ENCODE data around the gene SASH1. TPM values are rescaled to one million over a fixed set of nuclear protein-coding genes. Genes with fewer than 3 reads are reported as not detected.

SASH1 gene
- total RNA-seq, 1 donor from 2014 or later = 75.7 TPM

DNA sequence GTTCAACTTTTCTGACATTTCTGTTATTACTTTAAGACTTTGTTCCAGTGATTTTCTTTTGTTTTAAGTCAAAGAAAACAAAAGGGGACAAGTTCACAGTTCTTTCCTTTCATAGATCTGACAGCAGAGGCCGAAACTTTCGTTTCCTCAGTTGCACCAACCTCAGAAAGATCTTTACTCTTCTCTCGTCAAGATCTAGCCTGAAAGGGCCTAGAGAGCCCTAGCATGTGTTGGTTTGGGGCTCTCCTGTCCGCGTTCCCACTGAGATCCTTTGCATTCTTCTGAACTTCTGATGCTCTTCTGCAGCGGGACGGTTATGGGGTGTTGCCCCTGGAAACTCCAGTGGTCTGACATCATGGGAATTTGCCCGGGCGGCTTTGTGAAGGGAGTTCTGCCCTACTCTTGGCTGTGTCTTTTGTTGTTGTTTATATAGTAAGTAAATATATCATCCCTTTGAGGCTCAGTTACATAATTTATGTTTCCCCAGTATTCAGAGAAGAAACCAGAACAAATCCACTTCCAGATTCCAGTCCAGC lies 129.1 kb downstream of the SASH1 start:
- TF ChIP-seq, protein P1, sequence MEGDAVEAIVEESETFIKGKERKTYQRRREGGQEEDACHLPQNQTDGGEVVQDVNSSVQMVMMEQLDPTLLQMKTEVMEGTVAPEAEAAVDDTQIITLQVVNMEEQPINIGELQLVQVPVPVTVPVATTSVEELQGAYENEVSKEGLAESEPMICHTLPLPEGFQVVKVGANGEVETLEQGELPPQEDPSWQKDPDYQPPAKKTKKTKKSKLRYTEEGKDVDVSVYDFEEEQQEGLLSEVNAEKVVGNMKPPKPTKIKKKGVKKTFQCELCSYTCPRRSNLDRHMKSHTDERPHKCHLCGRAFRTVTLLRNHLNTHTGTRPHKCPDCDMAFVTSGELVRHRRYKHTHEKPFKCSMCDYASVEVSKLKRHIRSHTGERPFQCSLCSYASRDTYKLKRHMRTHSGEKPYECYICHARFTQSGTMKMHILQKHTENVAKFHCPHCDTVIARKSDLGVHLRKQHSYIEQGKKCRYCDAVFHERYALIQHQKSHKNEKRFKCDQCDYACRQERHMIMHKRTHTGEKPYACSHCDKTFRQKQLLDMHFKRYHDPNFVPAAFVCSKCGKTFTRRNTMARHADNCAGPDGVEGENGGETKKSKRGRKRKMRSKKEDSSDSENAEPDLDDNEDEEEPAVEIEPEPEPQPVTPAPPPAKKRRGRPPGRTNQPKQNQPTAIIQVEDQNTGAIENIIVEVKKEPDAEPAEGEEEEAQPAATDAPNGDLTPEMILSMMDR (IDR thresholded peaks at IDR 0.05) = no peak
- Mint-ChIP-seq H3K4me3 (ENCODE audit: unreplicated experiment) (no peak overlapping the region), H3K27me3 (ENCODE audit: unreplicated experiment) (no peaks in the 10 kb centered on the region), H3K36me3 (ENCODE audit: unreplicated experiment) (peaks cover 43% of the 10 kb centered on the region), H3K9me3 (ENCODE audit: unreplicated experiment) (no peaks in the 10 kb centered on the region), H3K4me1 (ENCODE audit: unreplicated experiment) (peaks cover 39% of the 10 kb centered on the region), H3K27ac (ENCODE audit: unreplicated experiment) (peak overlapping the region; percentile 64)
- no peak for DNase-seq (ENCODE audit: extremely low spot score, unreplicated experiment)

DNA sequence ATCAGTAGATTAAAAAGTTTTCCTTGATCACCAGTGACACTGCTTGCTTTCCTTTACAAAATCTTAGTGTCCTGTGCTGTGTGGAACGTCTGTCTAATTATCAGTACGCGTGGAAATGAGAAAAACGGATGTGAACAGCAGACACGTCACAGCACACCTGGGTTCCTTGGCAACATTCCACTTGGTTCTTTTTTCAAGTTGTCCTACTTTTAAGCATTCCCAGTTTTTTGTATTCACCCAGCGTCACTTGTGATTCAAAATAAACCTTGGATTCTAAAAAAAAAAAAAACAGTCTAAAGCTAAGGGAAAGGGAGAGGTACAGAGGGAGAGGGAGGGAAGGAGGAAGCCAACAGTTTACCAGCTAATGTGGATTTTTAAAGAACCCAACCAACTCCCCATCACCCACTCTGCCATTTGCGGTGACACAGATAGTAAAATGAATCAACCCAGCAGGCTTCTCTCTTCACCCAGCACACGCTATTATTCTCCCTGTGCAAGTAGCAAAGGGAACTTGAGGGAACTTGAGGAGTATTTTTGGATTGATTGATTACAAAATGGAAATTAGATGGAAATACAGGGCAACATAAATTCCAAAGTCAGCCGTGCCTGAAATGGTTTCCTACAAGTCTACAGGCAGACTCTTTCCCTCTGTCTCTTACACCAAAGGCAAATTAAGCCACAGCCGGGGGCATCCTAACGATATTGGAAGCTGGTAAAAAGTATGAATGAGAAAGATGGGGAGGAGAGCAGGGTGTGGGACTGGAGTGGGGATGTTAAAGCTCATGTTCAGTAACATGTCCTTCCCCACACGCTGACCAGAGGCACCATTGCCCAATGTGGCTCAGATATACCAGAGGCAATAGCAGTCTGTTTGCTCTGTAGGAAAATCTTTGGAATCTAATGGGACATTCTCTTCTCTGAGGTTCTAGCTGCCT lies 129.8 kb downstream of the SASH1 start:
- Mint-ChIP-seq H3K4me3 (ENCODE audit: unreplicated experiment) (no peak overlapping the region), H3K27ac (ENCODE audit: unreplicated experiment) (peak overlapping the region; percentile 64), H3K4me1 (ENCODE audit: unreplicated experiment) (peaks cover 36% of the 10 kb centered on the region), H3K27me3 (ENCODE audit: unreplicated experiment) (no peaks in the 10 kb centered on the region), H3K36me3 (ENCODE audit: unreplicated experiment) (peaks cover 50% of the 10 kb centered on the region), H3K9me3 (ENCODE audit: unreplicated experiment) (no peaks in the 10 kb centered on the region)
- peak; percentile 5 for DNase-seq (ENCODE audit: extremely low spot score, unreplicated experiment)
- TF ChIP-seq, protein P1 (IDR thresholded peaks at IDR 0.05) = no peak

DNA sequence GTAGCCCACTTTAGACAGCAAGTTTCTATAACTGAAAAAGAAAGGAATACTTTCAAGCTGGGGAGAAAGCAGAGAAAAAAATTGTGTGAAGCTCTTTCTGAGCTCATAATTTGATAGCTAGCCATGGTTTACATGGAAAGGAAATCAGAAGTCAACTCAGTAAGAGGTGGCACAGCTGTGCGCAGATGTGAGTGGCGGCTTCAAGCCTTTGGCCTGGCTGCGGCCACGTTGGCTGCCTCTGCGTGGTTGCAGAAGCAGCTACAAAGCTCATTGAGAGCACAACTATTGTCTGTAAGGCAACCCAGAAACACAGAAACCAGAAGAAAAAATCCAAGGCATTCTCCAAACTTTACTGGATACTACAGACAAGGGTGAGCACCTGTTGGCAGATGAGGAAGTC lies 136.9 kb downstream of the SASH1 start:
- Mint-ChIP-seq H3K36me3 (ENCODE audit: unreplicated experiment) (peaks cover 54% of the 10 kb centered on the region), H3K27ac (ENCODE audit: unreplicated experiment) (no peak overlapping the region), H3K4me1 (ENCODE audit: unreplicated experiment) (peaks cover 6% of the 10 kb centered on the region), H3K9me3 (ENCODE audit: unreplicated experiment) (no peaks in the 10 kb centered on the region), H3K27me3 (ENCODE audit: unreplicated experiment) (no peaks in the 10 kb centered on the region), H3K4me3 (ENCODE audit: unreplicated experiment) (no peak overlapping the region)
- DNase-seq (ENCODE audit: extremely low spot score, unreplicated experiment) = no peak
- TF ChIP-seq, protein P1 (IDR thresholded peaks at IDR 0.05) = no peak

DNA sequence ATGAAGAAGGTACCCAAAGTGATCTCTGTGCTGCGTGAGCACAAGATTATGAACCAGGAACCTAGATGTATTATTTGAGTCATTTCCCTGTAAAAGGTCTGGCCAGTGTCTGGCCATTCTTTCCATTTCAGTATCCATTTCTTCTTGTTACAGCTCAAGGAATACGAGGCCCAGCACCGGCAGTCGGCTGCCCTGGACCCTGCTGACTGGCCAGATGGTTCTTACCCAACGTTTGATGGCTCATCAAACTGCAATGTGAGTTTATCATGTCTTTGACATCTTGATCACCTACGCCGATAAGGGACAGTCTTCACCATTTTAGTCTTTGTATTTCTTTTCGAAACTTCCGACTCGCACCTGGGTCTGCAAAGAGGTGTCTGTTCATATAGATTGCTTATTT lies 144.8 kb downstream of the SASH1 start:
- TF ChIP-seq, protein P1 (IDR thresholded peaks at IDR 0.05) = no peak
- peaks cover 6% of the 10 kb centered on the region for H3K4me1 Mint-ChIP-seq (ENCODE audit: unreplicated experiment)

DNA sequence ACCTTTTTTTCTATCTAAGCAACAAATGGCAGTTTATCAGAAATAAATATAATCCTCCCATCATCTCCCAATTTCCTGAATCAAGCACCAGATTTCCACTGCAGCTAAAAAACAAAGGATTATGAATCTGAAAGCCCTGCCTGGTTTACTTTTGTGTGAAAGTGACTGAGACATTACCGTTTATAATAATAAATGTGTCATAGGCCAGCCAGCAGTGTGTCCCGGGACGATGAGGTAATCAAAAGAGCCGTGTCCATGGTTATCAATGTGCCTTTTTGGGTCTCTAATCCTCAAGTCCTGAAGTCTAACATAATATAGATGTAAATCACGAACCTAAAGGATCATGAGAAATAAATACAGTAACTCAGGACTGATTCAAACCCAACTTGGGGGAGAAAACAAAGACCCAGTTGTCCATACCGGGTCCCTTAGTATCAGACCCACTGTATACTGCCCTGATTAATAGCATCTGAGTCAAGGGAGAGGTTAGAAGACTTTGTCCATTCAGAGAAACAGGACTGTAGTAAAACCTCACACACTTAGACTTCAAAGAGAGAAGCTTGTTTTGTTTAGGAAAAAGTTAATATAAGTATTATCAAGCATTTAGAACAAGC lies 149.1 kb downstream of the SASH1 start:
- peaks cover 6% of the 10 kb centered on the region for H3K4me1 Mint-ChIP-seq (ENCODE audit: unreplicated experiment)
- no peaks in the 10 kb centered on the region for H3K9me3 Mint-ChIP-seq (ENCODE audit: unreplicated experiment)
- no peak overlapping the region for H3K27ac Mint-ChIP-seq (ENCODE audit: unreplicated experiment)
- H3K4me3 Mint-ChIP-seq (ENCODE audit: unreplicated experiment) = no peak overlapping the region
- no peaks in the 10 kb centered on the region for H3K27me3 Mint-ChIP-seq (ENCODE audit: unreplicated experiment)
- DNase-seq (ENCODE audit: extremely low spot score, unreplicated experiment) = no peak
- TF ChIP-seq, protein P1 (IDR thresholded peaks at IDR 0.05) = no peak
- peaks cover 38% of the 10 kb centered on the region for H3K36me3 Mint-ChIP-seq (ENCODE audit: unreplicated experiment)

More for the DNA sequence above, 144.8 kb downstream of the SASH1 start:
- no peak overlapping the region for H3K27ac Mint-ChIP-seq (ENCODE audit: unreplicated experiment)
- no peak overlapping the region for H3K4me3 Mint-ChIP-seq (ENCODE audit: unreplicated experiment)
- no peak for DNase-seq (ENCODE audit: extremely low spot score, unreplicated experiment)
- no peaks in the 10 kb centered on the region for H3K9me3 Mint-ChIP-seq (ENCODE audit: unreplicated experiment)
- no peaks in the 10 kb centered on the region for H3K27me3 Mint-ChIP-seq (ENCODE audit: unreplicated experiment)
- H3K36me3 Mint-ChIP-seq (ENCODE audit: unreplicated experiment) = peaks cover 37% of the 10 kb centered on the region

Measured in osteocyte (in vitro differentiated cells).